ENCODE data around the gene TINAGL1. TPM values are rescaled to one million over a fixed set of nuclear protein-coding genes. Genes with fewer than 3 reads are reported as not detected.

The TINAGL1 gene
- total and polyA plus RNA-seq, 2 of the 13 experiments (the other 11 are each of a cell fraction or from before 2014, with no cell fraction given) = 24.7 to 76.8 TPM

DNA sequence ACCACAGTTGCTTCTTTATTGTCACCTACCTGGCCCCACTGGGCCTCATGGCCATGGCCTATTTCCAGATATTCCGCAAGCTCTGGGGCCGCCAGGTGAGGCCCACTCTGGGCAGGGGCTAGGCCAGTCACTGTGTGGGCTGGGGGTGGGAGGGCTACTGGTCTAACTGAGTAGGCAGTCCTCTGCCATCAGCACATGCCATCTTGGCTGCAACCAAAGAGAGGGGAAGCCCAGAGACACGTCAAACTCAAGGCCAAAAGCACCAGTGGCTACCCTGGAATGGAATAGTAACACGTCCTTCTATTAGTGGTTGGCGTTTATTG is 45.1 kb downstream of the TINAGL1 start:
- ATAC-seq (no peak), FAIRE-seq (no peak), DNase-seq (ENCODE audit: low spot score) (no peak)
- Histone ChIP-seq H3K27me3 (ENCODE audit: control insufficient read depth in 1 of 2, insufficient read depth in 2 of 2, low read length in 2 of 2) (peaks cover 3 to 18% of the 10 kb centered on the region in 2 experiments; a peak in 4 of 5 replicates), H3K9me3 (ENCODE audit: low read length) (no peaks in the 10 kb centered on the region), H3K36me3 (replicated peaks in 1 of 2; ENCODE audit: control insufficient read depth in 1 of 2, insufficient read depth in 2 of 2, low read length in 2 of 2) (no peaks in the 10 kb centered on the region), H3K79me2 (ENCODE audit: insufficient read depth, low read length) (no peaks in the 10 kb centered on the region), H3K4me1 (ENCODE audit: insufficient read depth, low read length) (no peaks in the 10 kb centered on the region), H4K20me1 (ENCODE audit: insufficient read depth, low read length) (no peaks in the 10 kb centered on the region), H3K27ac (ENCODE audit: extremely low read length, insufficient read depth, low read length) (no peak overlapping the region), H3K4me2 (ENCODE audit: low read depth, low read length) (no peak overlapping the region), H3K4me3 (replicated peaks in 1 of 3; ENCODE audit: insufficient read depth in 1 of 3, low read depth in 2 of 3, low read length in 3 of 3) (no peak overlapping the region), H2AFZ (ENCODE audit: low read length) (no peak overlapping the region), H3K9ac (ENCODE audit: insufficient read depth, low read depth, low read length) (no peak overlapping the region)
- intact Hi-C loops (cut with micrococcal nuclease; ENCODE audit: unreplicated experiment) (no loop called here), in situ Hi-C loops (cut with HindIII; ENCODE audit: extremely low pct_ligation_motif_present, low pct_unique_long_range_greater_than_20kb) (no loop called here)
- 55% methylated on average over 3 of the region's 5 CpGs for WGBS (ENCODE audit: low lambda C conversion rate)
- ChIA-PET CTCF (ENCODE audit: low intra/inter-chr PET ratio, low total read pairs) (no interaction called here), POLR2A (no interaction called here)
- BruUV-seq (replicated peaks) = no TSS peak
- TF ChIP-seq SETDB1 (CRISPR knock-in tag; IDR thresholded peaks at IDR 0.05; ENCODE audit: borderline replicate concordance) (no peak), TP53 (CRISPR knock-in tag; conservative IDR thresholded peaks at IDR 0.05) (no peak), ZFP62 (CRISPR knock-in tag; IDR thresholded peaks at IDR 0.05) (no peak), ZNF501 (CRISPR knock-in tag; IDR thresholded peaks at IDR 0.05) (no peak), ZNF121 (CRISPR knock-in tag; IDR thresholded peaks at IDR 0.05) (no peak), ZNF34 (CRISPR knock-in tag; IDR thresholded peaks at IDR 0.05; ENCODE audit: borderline replicate concordance) (no peak), SMYD3 (CRISPR knock-in tag; IDR thresholded peaks at IDR 0.05) (no peak), KDM5B (CRISPR knock-in tag; IDR thresholded peaks at IDR 0.05; ENCODE audit: borderline replicate concordance) (no peak), KLF16 (CRISPR knock-in tag; IDR thresholded peaks at IDR 0.05) (no peak)
- TF ChIP-seq, protein P1, sequence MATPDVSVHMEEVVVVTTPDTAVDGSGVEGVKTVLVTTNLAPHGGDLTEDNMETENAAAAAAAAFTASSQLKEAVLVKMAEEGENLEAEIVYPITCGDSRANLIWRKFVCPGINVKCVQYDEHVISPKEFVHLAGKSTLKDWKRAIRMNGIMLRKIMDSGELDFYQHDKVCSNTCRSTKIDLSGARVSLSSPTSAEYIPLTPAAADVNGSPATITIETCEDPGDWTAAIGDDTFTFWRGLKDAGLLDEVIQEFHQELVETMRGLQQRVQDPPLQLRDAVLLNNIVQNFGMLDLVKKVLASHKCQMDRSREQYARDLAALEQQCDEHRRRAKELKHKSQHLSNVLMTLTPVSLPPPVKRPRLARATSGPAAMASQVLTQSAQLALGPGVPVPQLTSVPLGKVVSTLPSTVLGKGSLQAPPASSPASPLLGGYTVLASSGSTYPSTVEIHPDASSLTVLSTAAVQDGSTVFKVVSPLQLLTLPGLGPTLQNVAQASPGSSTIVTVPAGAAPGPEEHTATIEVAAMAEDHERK (CRISPR knock-in tag; IDR thresholded peaks at IDR 0.05; ENCODE audit: low read depth) = no peak
- TF ChIP-seq, protein P2, sequence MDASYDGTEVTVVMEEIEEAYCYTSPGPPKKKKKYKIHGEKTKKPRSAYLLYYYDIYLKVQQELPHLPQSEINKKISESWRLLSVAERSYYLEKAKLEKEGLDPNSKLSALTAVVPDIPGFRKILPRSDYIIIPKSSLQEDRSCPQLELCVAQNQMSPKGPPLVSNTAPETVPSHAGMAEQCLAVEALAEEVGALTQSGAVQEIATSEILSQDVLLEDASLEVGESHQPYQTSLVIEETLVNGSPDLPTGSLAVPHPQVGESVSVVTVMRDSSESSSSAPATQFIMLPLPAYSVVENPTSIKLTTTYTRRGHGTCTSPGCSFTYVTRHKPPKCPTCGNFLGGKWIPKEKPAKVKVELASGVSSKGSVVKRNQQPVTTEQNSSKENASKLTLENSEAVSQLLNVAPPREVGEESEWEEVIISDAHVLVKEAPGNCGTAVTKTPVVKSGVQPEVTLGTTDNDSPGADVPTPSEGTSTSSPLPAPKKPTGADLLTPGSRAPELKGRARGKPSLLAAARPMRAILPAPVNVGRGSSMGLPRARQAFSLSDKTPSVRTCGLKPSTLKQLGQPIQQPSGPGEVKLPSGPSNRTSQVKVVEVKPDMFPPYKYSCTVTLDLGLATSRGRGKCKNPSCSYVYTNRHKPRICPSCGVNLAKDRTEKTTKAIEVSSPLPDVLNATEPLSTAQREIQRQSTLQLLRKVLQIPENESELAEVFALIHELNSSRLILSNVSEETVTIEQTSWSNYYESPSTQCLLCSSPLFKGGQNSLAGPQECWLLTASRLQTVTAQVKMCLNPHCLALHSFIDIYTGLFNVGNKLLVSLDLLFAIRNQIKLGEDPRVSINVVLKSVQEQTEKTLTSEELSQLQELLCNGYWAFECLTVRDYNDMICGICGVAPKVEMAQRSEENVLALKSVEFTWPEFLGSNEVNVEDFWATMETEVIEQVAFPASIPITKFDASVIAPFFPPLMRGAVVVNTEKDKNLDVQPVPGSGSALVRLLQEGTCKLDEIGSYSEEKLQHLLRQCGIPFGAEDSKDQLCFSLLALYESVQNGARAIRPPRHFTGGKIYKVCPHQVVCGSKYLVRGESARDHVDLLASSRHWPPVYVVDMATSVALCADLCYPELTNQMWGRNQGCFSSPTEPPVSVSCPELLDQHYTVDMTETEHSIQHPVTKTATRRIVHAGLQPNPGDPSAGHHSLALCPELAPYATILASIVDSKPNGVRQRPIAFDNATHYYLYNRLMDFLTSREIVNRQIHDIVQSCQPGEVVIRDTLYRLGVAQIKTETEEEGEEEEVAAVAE (CRISPR knock-in tag; IDR thresholded peaks at IDR 0.05; ENCODE audit: borderline replicate concordance) = no peak
- TF ChIP-seq, protein P3, sequence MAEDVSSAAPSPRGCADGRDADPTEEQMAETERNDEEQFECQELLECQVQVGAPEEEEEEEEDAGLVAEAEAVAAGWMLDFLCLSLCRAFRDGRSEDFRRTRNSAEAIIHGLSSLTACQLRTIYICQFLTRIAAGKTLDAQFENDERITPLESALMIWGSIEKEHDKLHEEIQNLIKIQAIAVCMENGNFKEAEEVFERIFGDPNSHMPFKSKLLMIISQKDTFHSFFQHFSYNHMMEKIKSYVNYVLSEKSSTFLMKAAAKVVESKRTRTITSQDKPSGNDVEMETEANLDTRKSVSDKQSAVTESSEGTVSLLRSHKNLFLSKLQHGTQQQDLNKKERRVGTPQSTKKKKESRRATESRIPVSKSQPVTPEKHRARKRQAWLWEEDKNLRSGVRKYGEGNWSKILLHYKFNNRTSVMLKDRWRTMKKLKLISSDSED (CRISPR knock-in tag; IDR thresholded peaks at IDR 0.05) = no peak

All from HepG2 (cell line).